Gastroesophageal sphincter (tissue), 3 donors: ENCODE data around the gene AFF3.

Source experiments
- CTCF ChIP-seq, 4 experiments: fragments of 200-600 bp in 2 of 4; fragments of 450-650 bp in 2 of 4; sonication (generic) in 1 of 4; IDR thresholded peaks; one replicate each; pipeline ENCODE4 v1.5.1; 2017 to 2019; ENCODE audit warnings: antibody characterized with exemption in 4 of 4, mild to moderate bottlenecking in 2 of 4, moderate library complexity in 2 of 4
- EP300 ChIP-seq: sonication (generic); formaldehyde crosslinking; IDR thresholded peaks from one replicate; pipeline ENCODE4 v1.6.1; 2017; ENCODE audit warnings: antibody characterized with exemption, mild to moderate bottlenecking
- POLR2A ChIP-seq, 2 donors: fragments of 450-650 bp; IDR thresholded peaks; one replicate each; pipeline ENCODE4 v1.6.1; 2017; ENCODE audit warnings: antibody characterized with exemption in 2 of 2, mild to moderate bottlenecking in 2 of 2, moderate library complexity in 1 of 2
- POLR2AphosphoS5 ChIP-seq: sonication (generic); formaldehyde crosslinking; IDR thresholded peaks from one replicate; pipeline ENCODE4 v1.6.1; 2017; ENCODE audit warnings: antibody characterized with exemption

GRCh38 chr2:99827296-99827999 lies 314.9 kb downstream of the AFF3 start:
- no peak for TF ChIP-seq POLR2AphosphoS5
- no peak for TF ChIP-seq EP300
- TF ChIP-seq CTCF (IDR thresholded peaks at IDR 0.05), result no peak
- no peak for TF ChIP-seq POLR2A (IDR thresholded peaks at IDR 0.05)
